Measurements from ENCODE around the gene FOXO3.

GRCh38 chr6:108594640-108595039 is 33.9 kb downstream of the FOXO3 start:
- TF ChIP-seq CTCF (IDR thresholded peaks at IDR 0.05; ENCODE audit: low read depth, low read length) (no peak), POLR2A (IDR thresholded peaks at IDR 0.05; ENCODE audit: extremely low read depth, insufficient read length) (no peak), MYC (IDR thresholded peaks at IDR 0.05; ENCODE audit: low read depth, low read length) (no peak), MAX (IDR thresholded peaks at IDR 0.05; ENCODE audit: low read depth, low read length) (no peak)

Data from NB4 (cell line).